ENCODE data around the gene POLR3A. TPM values are rescaled to one million over a fixed set of nuclear protein-coding genes. Genes with fewer than 3 reads are reported as not detected.

The POLR3A gene
- total RNA-seq, 1 donor, result 18.6 TPM

DNA sequence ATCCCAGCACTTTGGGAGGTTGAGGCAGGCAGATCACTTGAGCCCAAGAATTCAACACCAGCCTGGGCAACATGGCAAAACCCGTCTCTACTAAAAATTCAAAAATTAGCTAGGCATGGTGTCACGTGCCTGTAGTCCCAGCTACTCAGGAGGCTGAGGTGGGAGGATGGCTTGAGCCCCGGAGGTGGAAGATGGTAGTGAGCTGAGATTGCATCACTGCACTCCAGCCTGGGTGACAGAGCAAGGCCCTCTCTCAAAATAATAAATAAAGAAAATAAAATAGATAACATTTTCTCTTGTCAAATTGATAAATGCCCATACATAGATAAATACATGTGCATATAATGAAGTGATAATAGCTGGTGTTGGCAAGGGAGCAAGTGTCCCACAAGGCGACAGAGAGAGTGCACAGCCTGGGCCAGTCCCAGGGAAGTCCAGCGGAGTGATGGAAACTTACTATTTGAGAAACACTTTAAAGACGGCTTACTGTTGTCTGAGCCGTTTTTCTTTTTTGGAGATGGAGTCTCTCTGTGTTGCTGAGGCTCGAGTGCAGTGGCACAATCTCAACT, 69.3 kb downstream of the POLR3A start:
- DNase-seq (ENCODE audit: low read depth), result no peak
- no peak overlapping the region for H3K4me3 ChIP-seq (ENCODE audit: low read depth, low read length)
- TF ChIP-seq, protein P1, sequence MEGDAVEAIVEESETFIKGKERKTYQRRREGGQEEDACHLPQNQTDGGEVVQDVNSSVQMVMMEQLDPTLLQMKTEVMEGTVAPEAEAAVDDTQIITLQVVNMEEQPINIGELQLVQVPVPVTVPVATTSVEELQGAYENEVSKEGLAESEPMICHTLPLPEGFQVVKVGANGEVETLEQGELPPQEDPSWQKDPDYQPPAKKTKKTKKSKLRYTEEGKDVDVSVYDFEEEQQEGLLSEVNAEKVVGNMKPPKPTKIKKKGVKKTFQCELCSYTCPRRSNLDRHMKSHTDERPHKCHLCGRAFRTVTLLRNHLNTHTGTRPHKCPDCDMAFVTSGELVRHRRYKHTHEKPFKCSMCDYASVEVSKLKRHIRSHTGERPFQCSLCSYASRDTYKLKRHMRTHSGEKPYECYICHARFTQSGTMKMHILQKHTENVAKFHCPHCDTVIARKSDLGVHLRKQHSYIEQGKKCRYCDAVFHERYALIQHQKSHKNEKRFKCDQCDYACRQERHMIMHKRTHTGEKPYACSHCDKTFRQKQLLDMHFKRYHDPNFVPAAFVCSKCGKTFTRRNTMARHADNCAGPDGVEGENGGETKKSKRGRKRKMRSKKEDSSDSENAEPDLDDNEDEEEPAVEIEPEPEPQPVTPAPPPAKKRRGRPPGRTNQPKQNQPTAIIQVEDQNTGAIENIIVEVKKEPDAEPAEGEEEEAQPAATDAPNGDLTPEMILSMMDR (IDR thresholded peaks at IDR 0.05; ENCODE audit: insufficient read depth, low read depth, low read length), result no peak

DNA sequence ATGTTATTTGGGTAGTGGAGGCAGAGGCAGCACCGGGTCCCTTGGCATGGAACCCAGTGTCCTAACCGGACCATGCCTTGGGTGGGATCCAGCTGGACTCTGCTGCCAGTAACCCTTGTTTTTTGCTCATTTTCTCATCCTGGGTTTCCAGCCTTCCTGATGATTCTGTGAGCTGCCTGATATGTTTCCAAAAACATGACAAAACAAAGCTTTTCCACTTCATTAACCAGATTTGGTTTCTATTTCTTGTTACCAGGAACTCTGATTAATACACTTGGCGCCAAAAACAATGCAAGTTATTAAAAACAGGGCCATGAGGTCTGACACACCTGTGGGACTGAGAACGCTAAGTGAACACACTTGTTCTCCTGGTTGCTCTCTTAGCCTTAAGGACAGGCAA, 69.9 kb downstream of the POLR3A start:
- H3K4me3 ChIP-seq (ENCODE audit: low read depth, low read length), result no peak overlapping the region
- TF ChIP-seq, protein P1 (IDR thresholded peaks at IDR 0.05; ENCODE audit: insufficient read depth, low read depth, low read length), result no peak
- no peak for DNase-seq (ENCODE audit: low read depth)

DNA sequence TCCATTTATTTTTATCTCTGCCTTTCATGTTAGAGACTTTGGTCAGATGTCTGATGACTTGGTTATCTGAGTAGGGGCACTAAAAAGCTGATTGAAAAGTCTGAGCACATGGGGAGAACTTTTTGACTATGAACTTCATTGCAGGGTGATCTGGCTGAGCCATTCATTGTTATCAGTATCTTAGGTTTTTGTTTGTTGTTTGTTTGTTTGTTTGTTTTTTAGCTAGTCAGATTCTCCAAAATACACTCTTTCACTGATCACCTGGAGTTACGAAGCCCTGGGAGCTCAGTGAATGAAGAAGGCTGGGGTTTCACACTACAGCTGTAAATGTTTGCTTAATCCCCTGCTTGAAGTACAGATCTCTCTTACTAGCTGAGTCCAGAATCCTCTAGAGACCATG, 74.2 kb downstream of the POLR3A start:
- TF ChIP-seq, protein P1 (IDR thresholded peaks at IDR 0.05; ENCODE audit: insufficient read depth, low read depth, low read length), result no peak
- no peak for DNase-seq (ENCODE audit: low read depth)
- H3K4me3 ChIP-seq (ENCODE audit: low read depth, low read length), result no peak overlapping the region

DNA sequence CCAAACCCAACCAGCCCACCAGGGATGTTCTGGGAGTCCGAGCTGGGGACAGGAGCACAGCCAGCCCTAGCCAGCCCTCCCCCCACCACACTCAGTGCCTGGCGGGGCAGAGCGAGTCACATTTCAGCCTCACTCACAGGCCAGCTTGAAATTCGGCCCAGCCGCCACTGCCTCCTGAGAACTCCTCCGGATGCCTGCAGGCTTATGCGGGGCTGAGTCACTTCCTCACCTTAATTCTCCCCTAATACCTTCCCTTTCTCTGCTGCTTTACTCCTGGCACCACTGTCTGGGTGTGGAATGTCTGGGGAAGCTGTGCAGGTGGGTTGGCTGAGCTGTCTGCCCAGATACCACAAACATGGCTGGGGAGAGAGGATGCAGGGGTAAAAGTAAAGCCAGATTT, 80.1 kb downstream of the POLR3A start:
- peak; percentile 49 for DNase-seq (ENCODE audit: low read depth)
- TF ChIP-seq, protein P1 (IDR thresholded peaks at IDR 0.05; ENCODE audit: insufficient read depth, low read depth, low read length), result no peak
- H3K4me3 ChIP-seq (ENCODE audit: low read depth, low read length), result no peak overlapping the region

DNA sequence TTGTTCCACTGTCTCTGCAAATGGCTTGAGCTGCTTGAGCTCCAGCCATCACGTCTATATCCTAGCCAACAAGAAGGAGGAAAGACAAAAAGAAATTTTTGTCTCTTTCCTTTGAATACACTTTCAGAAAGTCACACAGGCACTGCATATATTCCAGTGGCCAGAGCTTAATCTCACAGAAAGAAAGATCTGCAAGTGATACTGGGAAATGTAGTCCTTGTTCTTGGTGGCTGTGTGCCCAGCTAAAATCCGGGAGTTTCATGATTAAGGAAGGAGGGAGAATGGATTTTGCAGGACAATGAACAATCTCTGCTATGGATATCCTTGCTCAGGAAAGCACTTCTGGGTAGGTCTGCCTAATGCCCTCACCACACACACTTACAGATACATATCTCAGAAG, 83.2 kb downstream of the POLR3A start:
- DNase-seq (ENCODE audit: low read depth), result no peak
- TF ChIP-seq, protein P1 (IDR thresholded peaks at IDR 0.05; ENCODE audit: insufficient read depth, low read depth, low read length), result no peak
- H3K4me3 ChIP-seq (ENCODE audit: low read depth, low read length), result no peak overlapping the region

DNA sequence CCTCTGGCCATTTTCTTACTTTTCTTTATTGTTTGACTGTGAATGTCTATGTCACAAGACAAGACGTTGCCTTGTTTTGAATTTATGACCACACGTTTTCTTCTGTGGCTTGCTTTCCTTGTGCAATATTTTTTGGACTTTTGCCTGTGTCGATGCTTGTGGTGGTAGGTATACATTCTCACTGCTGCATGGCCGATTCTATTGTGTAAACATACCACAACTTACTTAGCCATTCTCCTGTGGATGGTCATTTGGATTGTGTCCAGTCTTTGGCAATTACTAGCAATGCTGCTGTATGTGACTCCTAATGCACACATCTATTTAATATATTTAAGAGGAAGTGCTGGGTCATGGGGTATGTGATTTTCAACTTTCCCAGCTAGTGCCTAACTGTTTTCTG, 84.8 kb downstream of the POLR3A start:
- peak; percentile 94 for DNase-seq (ENCODE audit: low read depth)
- H3K4me3 ChIP-seq (ENCODE audit: low read depth, low read length), result no peak overlapping the region
- TF ChIP-seq, protein P1 (IDR thresholded peaks at IDR 0.05; ENCODE audit: insufficient read depth, low read depth, low read length), result no peak
